Measurements from ENCODE around the gene TGOLN2. TPM values are rescaled to one million over a fixed set of nuclear protein-coding genes. Genes with fewer than 3 reads are reported as not detected.
"Not testable (repeated sequence)": the region's sequence is repeated elsewhere in the genome, so short reads cannot be mapped to it uniquely, and the experiment has no call there.

Gene TGOLN2
- total RNA-seq, 1 donor = 129 TPM

GRCh38 chr2:85323351-85323987, 4.3 kb downstream of the TGOLN2 start:
- no peak for DNase-seq (ENCODE audit: insufficient read length, low spot score, missing footprints)
- Histone ChIP-seq H3K4me2 (ENCODE audit: insufficient read depth, low read length) (no peak overlapping the region), H3K79me2 (ENCODE audit: insufficient read depth, low read length) (peaks cover 87% of the 10 kb centered on the region), H3K27me3 (ENCODE audit: insufficient read depth, low read length) (no peaks in the 10 kb centered on the region), H3K4me1 (ENCODE audit: insufficient read depth, low read length) (peaks cover 32% of the 10 kb centered on the region), H3K27ac (ENCODE audit: low read depth, low read length) (no peak overlapping the region), H3K36me3 (ENCODE audit: insufficient read depth, low read length) (peaks cover 64% of the 10 kb centered on the region), H3K4me3 (ENCODE audit: insufficient read depth, low read length) (no peak overlapping the region), H2AFZ (ENCODE audit: low read length) (no peak overlapping the region), H4K20me1 (ENCODE audit: insufficient read depth, low read length) (peaks cover 66% of the 10 kb centered on the region), H3K9me3 (ENCODE audit: low read depth, low read length) (no peaks in the 10 kb centered on the region)
- no peak for TF ChIP-seq CTCF (IDR thresholded peaks at IDR 0.05; ENCODE audit: extremely low read depth, low read depth, low read length)

DNA sequence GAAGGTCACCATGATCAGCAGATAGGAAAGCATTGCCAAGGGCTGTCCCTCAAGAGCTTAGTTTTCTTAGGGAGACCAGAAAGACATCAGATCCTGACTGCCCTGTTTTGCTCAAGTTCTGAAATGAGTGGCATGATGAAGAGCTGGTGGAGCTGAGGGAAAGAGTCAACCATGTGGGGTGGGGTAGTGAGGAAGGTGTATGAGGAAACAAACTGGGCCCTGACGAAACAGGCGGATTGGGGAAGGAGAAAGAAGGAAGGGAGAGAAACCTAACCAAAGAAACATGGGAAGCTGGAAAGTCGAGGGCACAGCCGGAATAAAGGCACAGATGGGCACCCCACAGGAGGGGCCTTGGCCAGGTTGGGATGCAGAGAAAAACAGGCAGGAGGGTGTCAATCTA, 8.0 kb downstream of the TGOLN2 start:
- no peak for DNase-seq (ENCODE audit: insufficient read length, low spot score, missing footprints)

DNA sequence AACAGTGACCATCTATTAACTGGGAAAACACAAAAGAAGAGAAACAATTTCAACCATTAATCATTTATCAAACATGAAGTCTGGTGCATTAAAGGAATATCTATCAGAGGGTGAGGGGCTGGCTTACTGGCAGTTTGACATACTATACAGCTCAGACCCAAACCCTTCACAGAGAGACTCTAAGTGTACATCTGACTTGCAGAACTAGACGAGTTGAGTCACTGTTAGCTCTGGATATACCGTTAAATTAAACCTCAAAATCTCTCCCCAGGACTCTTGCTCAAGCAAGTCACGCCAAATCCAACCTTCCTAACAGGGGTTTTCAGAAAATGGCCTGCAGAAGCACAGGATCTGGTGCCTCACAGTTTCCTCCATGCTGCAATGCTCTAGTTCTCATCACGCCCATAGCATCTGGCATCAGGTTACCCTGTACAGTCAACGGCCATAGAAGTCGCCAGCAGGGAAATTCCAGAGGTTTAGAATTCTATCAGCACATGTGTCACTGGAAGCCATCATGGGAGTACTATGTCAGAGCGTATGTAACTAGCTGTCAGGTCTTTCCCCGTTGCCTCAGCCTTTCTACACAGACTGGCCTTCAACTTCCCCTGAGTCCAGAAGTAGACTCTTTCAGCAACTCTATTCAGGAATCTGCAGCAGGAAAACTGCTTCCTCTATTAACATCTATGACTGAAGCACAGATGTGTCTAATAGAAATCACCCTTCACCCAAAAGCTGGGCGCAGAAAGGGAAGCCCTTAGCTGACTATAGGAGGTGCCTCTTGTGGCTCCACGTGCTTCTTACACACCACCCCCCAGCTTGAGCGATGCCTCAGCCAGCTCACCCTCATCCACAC, 9.3 kb downstream of the TGOLN2 start:
- Histone ChIP-seq H3K9me3 (ENCODE audit: low read depth, low read length) (no peaks in the 10 kb centered on the region), H4K20me1 (ENCODE audit: insufficient read depth, low read length) (peaks cover 41% of the 10 kb centered on the region), H3K79me2 (ENCODE audit: insufficient read depth, low read length) (peaks cover 55% of the 10 kb centered on the region), H3K27ac (ENCODE audit: low read depth, low read length) (peak overlapping the region; percentile 34), H3K4me2 (ENCODE audit: insufficient read depth, low read length) (peak overlapping the region; percentile 10), H2AFZ (ENCODE audit: low read length) (no peak overlapping the region), H3K27me3 (ENCODE audit: insufficient read depth, low read length) (no peaks in the 10 kb centered on the region), H3K36me3 (ENCODE audit: insufficient read depth, low read length) (peaks cover 73% of the 10 kb centered on the region), H3K4me1 (ENCODE audit: insufficient read depth, low read length) (peaks cover 11% of the 10 kb centered on the region), H3K4me3 (ENCODE audit: insufficient read depth, low read length) (no peak overlapping the region)
- TF ChIP-seq CTCF (IDR thresholded peaks at IDR 0.05; ENCODE audit: extremely low read depth, low read depth, low read length) = no peak
- peak; percentile 89 for DNase-seq (ENCODE audit: insufficient read length, low spot score, missing footprints)

More for the DNA sequence above, 8.0 kb downstream of the TGOLN2 start:
- H3K27ac ChIP-seq (ENCODE audit: low read depth, low read length) = no peak overlapping the region
- no peaks in the 10 kb centered on the region for H3K27me3 ChIP-seq (ENCODE audit: insufficient read depth, low read length)
- no peaks in the 10 kb centered on the region for H3K9me3 ChIP-seq (ENCODE audit: low read depth, low read length)
- H3K4me1 ChIP-seq (ENCODE audit: insufficient read depth, low read length) = peaks cover 14% of the 10 kb centered on the region
- H3K4me2 ChIP-seq (ENCODE audit: insufficient read depth, low read length) = no peak overlapping the region
- H3K36me3 ChIP-seq (ENCODE audit: insufficient read depth, low read length) = peaks cover 78% of the 10 kb centered on the region
- no peak for TF ChIP-seq CTCF (IDR thresholded peaks at IDR 0.05; ENCODE audit: extremely low read depth, low read depth, low read length)
- peaks cover 69% of the 10 kb centered on the region for H3K79me2 ChIP-seq (ENCODE audit: insufficient read depth, low read length)
- H3K4me3 ChIP-seq (ENCODE audit: insufficient read depth, low read length) = no peak overlapping the region
- H4K20me1 ChIP-seq (ENCODE audit: insufficient read depth, low read length) = peaks cover 49% of the 10 kb centered on the region
- no peak overlapping the region for H2AFZ ChIP-seq (ENCODE audit: low read length)

GRCh38 chr2:85315921-85316320, 11.9 kb downstream of the TGOLN2 start:
- H2AFZ ChIP-seq (ENCODE audit: low read length); H3K9me3 ChIP-seq (ENCODE audit: low read depth, low read length); H3K27ac ChIP-seq (ENCODE audit: low read depth, low read length); H3K4me3 ChIP-seq (ENCODE audit: insufficient read depth, low read length); H3K27me3 ChIP-seq (ENCODE audit: insufficient read depth, low read length); H3K4me2 ChIP-seq (ENCODE audit: insufficient read depth, low read length); DNase-seq (ENCODE audit: insufficient read length, low spot score, missing footprints): not testable (repeated sequence)
- Histone ChIP-seq H3K4me1 (ENCODE audit: insufficient read depth, low read length) (peaks cover 21% of the 10 kb centered on the region), H3K79me2 (ENCODE audit: insufficient read depth, low read length) (peaks cover 30% of the 10 kb centered on the region), H4K20me1 (ENCODE audit: insufficient read depth, low read length) (peaks cover 30% of the 10 kb centered on the region), H3K36me3 (ENCODE audit: insufficient read depth, low read length) (peaks cover 53% of the 10 kb centered on the region)

All from osteoblast (primary cell).